Measurements from ENCODE around the gene PLA2G4A. TPM values are rescaled to one million over a fixed set of nuclear protein-coding genes. Genes with fewer than 3 reads are reported as not detected.

PLA2G4A gene
- total RNA-seq (2022; extraction: Qiagen RNA extraction; ENCODE audit: low read depth) = 7.4 to 11.1 TPM (median 9.7 TPM) in 5 replicates

DNA sequence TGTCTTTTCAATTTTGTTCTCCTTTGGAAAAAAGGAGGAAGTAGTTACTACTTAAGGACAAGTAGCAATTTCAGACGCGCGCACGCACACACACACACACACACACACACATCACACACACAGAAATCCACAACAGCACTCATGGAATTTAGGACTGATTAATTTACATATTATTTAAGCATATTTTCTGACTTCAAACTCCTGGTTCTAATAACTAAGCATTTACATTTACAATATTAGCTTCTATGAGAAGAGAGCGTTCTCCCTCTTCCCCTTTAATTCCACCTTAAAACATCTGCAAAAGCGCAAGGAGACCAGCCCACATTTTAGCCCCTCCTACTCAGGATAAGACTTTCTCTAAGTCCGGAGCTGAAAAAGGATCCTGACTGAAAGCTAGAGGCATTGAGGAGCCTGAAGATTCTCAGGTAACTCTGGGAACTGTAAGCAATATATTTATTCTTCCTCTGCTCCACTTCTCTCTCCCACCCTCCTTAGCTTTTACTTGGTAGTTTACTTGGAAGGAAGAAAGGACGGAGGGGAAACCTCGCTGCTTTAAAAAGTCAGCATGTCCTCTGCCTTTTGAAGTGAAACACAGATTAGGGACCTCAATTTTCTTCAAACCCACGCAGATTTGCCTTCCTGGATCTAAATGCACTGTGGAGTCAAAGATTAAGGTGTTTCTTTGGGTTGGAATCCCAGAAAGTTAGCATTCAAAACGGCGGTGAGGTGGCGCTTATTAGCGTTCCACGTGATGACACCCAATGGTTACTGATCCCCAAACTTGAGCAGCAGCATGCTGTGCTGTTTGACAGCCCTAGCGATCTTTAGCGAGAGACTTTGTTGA is at the start of gene PLA2G4A:
TSS of gene PLA2G4A (plus strand) at position 339 of the 844 bp plus-strand sequence. CDS start 25,406 bp downstream, outside the sequence.

Other genes starting within 250 kb of the PLA2G4A start
- 4.1 to 7.3 TPM (median 5.7 TPM) in 5 replicates for gene PTGS2, start 148.5 kb upstream of the PLA2G4A start, total RNA-seq (2022; extraction: Qiagen RNA extraction; ENCODE audit: low read depth)